ENCODE data around the gene SYNGAP1.

The SYNGAP1 gene

DNA sequence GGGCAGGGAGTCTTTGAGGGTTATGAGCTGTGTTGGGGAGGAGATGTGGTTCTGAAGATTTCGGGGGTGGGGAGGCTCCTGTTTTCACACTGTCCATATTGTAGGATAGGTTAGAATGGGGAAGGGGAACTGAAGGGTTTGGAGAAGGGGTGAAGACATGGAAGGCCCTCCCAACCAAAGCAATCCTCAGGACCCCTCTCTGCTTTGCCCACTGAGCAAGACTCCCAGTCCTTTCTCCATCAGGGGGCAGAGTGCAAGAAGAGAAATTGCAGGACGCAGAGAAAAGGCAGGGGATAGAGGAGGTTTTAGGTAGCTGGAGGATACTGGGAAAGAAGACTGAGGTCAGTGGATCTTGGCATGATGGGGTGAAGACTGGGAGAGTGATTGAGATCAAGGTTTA lies 3.9 kb downstream of the SYNGAP1 start:
- no peak for FAIRE-seq
- no peak for DNase-seq (ENCODE audit: insufficient read length, low spot score)
- TF ChIP-seq POLR2A (IDR thresholded peaks at IDR 0.05; ENCODE audit: low read depth, low read length) = no peak

DNA sequence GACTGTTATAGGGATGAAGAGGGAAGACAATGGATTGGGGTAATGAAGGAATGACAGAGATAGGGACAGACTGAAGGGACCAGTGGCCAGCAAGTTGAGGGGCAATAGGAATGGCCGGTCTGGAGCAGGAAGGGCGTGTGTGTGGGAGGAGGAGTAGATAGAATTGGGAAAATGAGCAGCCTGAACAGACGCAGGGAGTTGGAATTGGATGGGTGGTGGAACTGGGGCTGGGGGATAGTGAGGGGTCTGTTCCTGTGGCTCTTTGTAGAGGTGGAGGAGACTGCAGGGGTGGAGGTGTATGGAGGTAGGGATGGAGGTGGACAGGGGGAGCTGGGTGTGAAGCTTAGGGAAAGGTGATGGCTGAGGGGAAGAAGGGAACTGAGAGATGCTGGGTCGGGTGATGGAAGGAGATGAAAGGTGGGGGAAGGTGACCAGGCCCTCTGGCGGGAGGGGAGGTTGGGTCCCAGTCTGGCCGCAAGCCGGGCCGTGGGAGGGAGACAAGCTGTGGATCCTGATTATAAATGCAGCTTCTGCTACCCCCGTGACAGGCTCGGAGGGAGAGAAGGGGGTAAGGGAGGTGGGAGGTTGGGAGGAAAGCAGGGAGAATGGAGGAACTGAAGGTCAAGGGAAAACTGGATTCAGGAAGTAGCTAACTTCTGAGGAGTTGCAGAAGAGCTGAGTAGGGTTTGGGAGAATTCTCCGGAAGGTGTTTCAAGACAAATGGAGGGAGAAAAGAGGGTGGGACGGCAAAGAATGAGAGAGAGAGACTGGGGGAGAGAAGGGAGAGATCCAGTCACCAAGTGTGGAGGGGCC lies 5.2 kb downstream of the SYNGAP1 start:
- DNase-seq (ENCODE audit: insufficient read length, low spot score) (no peak), FAIRE-seq (no peak)
- no peak for TF ChIP-seq POLR2A (IDR thresholded peaks at IDR 0.05; ENCODE audit: low read depth, low read length)

DNA sequence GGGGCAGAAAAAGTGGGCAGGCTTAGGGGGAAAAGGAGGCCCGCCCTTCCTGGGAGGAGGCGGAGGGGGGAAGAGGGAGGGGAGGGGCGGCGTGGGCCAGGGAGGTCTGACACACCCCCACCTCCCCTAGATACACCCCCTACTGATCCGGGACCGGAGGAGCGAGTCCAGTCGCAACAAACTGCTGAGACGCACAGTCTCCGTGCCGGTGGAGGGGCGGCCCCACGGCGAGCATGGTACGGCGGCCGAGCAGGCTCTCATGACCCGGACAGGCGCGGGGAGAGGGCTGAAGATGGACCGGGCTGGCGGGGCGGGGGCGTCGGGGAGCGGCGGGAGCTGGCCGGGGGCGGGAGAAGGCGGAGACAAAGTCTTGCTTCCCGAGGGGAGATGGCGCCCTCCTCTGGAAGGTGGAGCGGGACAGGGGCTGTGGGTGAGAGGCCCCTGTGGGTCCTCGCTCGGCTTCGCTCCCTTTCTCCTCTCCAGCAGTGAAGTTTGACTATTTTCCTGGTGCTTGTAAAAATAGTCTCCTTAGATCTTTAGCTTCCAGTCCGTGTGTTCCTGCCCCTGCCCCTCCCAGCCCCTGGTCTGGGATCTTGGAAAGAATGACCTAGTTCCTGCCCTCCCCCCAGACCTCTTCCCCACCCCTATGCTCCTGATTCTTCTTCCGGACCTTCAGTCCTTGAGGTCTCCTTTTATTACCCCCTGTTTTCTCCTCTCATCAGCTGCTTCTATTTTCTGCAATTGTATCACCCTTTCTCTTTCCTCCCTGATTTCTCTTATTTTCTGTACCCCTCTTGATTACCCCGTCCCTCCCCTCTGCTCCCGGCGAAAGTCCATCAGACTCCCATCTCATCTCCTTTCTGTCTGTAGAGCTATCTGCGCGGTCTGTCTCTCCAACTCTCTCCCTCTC lies 6.1 kb downstream of the SYNGAP1 start:
- DNase-seq (ENCODE audit: insufficient read length, low spot score) = peak; percentile 92
- FAIRE-seq = no peak
- peak; percentile 55; the same call in 1 of the 2 replicates for TF ChIP-seq POLR2A (IDR thresholded peaks at IDR 0.05; ENCODE audit: low read depth, low read length)

DNA sequence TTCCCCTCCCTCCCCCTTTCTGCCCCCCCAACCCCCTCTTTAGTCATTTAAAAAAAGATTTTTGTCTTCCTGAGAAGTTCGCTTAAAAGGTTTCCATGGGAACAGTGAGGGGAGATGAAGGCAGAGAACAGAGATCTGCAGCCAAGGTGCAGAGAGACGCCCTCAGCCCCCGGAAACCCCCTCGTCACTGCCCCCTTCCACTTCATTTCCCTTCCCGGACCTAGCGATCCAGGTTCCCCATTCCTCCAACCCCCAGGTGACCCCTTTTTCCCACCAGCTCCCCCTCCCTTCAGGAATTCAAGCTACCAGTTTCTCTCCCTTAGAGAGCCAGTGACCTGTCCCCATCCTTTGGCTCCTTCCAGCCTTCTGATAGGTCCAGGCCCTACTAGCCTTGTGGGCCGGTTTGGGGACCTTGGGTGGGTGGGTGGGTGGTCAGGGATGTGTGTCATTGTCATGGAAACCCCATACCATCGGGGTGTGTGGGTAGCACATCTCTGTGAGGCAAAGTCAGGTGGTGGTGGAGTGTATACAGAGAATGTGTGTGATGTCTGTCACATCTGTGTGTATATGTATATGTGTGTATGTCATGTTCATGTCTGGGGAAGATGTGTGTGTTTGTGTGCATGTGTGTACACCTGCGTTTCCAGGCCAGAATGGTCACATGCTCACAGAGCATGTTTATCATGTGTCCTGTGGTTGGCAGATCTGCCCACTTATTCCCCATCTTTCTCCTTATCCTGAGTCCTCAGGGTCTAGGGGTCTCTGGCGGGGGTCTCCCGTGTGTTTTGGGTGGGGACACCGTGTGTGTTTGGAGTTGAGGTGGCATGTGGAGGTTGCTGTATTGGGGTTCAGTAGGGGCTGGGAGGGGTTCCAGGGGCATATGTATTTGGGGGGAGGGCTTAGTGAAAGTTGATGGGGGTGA lies 7.0 kb downstream of the SYNGAP1 start:
- no peak for TF ChIP-seq POLR2A (IDR thresholded peaks at IDR 0.05; ENCODE audit: low read depth, low read length)
- FAIRE-seq = no peak
- no peak for DNase-seq (ENCODE audit: insufficient read length, low spot score)

DNA sequence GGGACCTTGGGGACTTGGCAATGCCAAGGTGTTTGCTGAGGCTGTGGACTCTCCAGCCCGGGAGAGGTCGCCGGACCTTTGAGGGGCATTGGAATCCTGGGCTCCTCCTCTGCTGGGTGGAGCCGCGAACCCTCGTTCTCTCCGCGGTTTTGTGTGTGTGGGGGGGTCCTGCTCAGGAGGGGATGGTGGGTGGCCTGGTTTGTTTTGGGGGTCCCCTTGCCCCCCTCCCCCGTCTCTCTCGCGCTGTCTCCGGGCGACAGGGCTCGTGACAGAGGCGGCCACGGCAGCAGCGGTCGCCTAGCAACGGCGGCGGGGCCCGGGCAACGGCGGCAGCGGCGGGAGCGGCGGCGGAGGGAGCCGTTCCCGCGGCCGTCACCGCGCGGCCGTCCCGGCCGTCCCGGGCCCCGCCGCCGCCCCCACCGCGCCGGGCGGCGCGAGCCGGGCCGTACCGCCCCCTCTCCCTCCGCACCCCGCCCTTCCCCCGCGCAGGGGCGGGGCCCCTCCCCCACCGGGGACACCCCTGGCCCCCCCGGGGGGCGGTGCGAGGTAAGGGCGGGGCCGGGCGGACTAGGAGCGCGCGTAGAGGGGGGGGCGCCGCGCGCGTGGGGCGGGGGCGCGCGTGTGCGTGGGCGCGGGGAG lies 7.8 kb downstream of the SYNGAP1 start:
- TF ChIP-seq POLR2A (IDR thresholded peaks at IDR 0.05; ENCODE audit: low read depth, low read length) = 0 out of 2 replicates have a peak, but pooled peaks have one; percentile 12
- FAIRE-seq (no peak), DNase-seq (ENCODE audit: insufficient read length, low spot score) (peak; percentile 62)

DNA sequence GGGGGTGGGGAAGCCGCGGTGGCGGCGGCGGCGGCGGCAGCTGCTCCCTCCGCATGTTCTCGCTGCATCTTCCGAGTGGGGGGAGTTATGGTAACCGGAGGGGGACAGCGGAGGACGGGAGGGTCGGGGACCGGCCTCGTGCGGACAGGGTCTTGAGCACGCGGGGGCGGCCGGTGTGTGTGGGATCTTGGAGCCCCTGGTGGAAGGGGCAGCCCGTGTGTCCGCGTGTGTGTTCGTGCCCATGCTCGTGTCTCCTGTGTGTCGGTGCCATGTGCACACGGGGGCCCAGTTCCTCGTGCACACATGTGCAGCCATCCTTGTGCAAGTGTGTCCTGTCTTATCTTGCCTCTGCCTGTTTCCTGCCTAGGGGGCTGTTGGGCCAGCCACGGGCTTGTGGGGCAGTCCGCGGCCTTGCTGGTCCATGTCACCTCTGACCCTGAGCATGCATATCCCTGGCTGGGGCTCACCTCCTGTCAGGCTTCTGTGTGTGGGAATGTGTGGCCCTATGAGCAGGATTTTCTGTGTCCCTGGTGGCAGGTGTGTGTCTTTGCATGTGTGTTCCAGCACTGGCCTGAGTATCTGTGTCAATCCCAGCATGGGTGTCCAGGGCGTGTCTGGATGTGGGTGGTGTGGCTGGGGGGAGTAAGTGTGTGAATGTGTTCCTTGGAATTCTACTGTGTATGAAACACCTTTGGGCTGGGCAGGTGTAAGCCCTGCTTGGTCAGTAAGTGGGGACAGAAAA lies 8.5 kb downstream of the SYNGAP1 start:
- FAIRE-seq (no peak), DNase-seq (ENCODE audit: insufficient read length, low spot score) (peak; percentile 64)
- TF ChIP-seq POLR2A (IDR thresholded peaks at IDR 0.05; ENCODE audit: low read depth, low read length) = no peak

DNA sequence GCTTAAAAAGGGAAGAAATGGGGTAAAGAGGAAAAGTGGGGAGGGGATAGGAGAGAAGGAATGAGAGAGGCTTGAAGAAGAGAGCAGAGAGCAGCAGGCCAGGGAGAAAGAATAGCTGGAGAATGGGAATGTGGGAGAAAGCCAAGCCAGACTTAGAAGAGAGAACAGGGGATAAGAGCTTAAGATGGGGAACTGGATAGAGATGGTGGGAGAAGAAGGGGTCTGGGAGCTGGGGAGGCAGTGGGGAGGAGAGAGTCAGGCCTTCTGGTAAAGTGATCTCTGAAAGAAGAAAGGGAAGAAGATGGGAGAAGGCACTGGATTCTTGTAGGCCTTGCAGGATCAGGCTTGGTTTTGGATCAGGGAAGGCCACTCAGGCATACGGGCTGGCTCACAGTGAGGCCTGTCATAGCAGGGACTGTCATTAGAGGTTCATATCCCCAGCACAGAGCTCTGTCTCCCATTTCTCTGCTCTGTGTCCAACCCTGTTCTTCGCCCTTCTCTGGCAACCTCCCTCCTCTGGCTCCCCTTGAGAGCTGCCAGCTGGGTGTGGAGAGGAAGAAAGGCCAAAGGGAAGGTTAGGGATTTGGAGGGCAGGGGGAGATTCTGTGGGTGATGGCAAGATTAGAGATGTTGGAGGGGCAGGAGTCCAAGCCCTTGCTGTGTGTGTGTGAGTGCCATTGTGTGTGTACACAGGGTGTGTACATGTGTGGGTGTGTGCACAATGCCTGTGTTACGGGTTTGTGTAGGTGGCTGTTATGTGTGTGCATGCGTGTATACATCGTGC lies 9.3 kb downstream of the SYNGAP1 start:
- no peak for TF ChIP-seq POLR2A (IDR thresholded peaks at IDR 0.05; ENCODE audit: low read depth, low read length)
- no peak for DNase-seq (ENCODE audit: insufficient read length, low spot score)
- no peak for FAIRE-seq

DNA sequence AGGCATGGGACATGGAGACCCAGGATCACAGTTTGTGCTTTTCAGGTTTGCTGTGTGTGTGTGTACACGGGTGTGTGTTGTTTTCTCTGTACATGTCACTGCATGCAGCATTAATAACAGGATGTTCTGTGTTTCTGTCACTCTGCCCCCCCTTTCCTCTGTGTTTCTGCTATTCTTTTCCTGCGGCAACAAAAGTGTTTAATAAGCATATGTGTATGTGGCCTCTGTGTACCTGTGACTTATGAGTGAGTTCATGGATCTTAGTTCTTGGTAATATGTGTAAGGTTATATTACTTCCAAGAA lies 9.8 kb downstream of the SYNGAP1 start:
- no peak for FAIRE-seq
- no peak for TF ChIP-seq POLR2A (IDR thresholded peaks at IDR 0.05; ENCODE audit: low read depth, low read length)

DNA sequence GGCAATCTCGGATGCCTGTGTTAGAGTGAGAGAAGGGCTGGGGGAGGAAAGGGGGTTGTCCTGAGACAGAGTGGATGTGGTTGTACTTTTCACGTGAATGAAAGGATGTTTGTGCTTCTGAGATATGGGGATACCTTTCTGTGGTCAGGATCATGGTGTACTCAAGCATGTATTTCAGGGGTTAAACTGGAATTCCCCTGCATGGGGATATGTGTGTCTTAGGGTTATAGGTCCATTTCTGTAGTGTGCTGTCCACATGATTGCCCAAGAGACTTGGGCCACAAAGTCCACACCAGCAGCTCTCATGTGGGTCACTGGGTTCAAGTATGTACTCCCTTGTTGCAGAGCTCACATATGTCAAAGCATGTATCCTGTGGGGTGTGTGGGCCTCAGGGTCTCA lies 10.5 kb downstream of the SYNGAP1 start:
- TF ChIP-seq POLR2A (IDR thresholded peaks at IDR 0.05; ENCODE audit: low read depth, low read length) = no peak
- DNase-seq (ENCODE audit: insufficient read length, low spot score) (no peak), FAIRE-seq (no peak)

More for the DNA sequence above, 9.8 kb downstream of the SYNGAP1 start:
- no peak for DNase-seq (ENCODE audit: insufficient read length, low spot score)

DNA sequence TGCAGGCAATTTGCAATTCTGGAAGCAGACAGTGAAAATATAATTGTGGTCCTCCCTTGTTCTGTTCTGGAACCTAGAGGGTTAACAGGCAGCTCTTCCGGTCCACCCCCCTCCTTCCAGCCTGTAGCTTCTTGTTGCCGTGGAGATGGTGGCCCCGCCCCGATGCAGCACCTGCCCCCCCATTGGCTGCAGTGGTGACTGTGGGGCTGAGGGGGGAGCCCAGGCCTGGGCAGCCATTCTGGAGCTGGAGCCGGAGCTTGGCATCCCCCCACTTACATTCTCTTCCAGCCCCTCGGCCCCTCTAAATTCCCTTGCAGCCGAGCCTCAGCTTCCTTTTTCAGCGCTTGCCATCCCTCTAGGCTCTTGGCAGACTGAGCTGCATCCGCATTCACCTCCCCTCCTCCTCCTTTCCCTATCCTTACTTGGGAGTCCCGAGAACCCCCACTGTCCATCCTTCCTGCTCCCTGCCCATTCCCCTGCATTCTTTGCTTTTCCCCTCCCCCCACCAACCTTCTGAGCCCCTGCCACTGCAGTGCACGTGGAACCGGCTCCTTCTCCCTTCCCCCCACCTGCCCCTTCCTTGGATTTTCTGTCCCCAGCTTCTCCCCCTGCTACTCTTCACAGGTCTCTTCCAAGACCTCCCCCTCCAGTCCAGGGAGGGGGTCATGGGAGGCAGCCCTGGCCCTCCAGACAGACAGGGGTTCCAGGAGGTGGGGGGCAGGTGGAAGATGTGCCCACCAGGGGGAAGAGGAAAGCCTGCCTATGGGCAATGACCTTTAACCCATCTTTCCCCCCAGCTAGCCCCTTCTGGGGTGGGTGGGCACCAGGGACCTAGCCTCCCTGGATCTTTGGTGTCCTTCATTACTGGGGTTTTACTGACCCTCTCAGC lies 11.4 kb downstream of the SYNGAP1 start:
- DNase-seq (ENCODE audit: insufficient read length, low spot score) (peak; percentile 96), FAIRE-seq (no peak)
- TF ChIP-seq POLR2A (IDR thresholded peaks at IDR 0.05; ENCODE audit: low read depth, low read length) = no peak
